ENCODE data around the gene ITFG1. TPM values are rescaled to one million over a fixed set of nuclear protein-coding genes. Genes with fewer than 3 reads are reported as not detected.
"Not testable (repeated sequence)": the region's sequence is repeated elsewhere in the genome, so short reads cannot be mapped to it uniquely, and the experiment has no call there.

The ITFG1 gene
- polyA plus RNA-seq, 1 donor, result 56.4 TPM

DNA sequence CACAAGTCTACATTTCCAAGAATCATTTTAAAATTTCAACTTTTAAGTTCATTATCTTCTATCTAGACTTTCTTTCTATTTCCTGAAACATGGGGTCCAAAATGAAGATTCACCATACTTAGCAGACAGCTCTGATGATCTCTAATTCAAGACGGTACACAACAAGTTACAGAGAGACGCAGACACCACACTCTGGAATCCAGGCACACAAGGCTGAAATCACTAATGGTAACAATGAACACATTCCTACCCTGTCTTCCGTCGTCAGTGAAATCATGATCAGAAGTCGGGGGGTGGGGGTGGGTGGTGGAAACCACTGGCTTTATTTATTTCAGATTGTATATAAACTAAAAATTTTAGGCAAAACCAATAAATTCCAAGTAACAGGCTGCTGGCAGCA is 78.5 kb downstream of the ITFG1 start:
- Histone ChIP-seq H3K36me3 (ENCODE audit: control insufficient read depth, insufficient read depth, low read length) (peaks cover 2% of the 10 kb centered on the region), H3K9me3 (ENCODE audit: control insufficient read depth, low read depth, low read length) (no peaks in the 10 kb centered on the region), H3K4me3 (ENCODE audit: low read length) (no peak overlapping the region), H3K27ac (ENCODE audit: low read length) (no peak overlapping the region), H3K27me3 (ENCODE audit: control insufficient read depth, insufficient read depth, low read length) (no peaks in the 10 kb centered on the region), H3K4me1 (ENCODE audit: control insufficient read depth, insufficient read depth, low read length) (no peaks in the 10 kb centered on the region)
- WGBS (ENCODE audit: insufficient coverage, low lambda C conversion rate), result no CpG with 5 or more reads among the region's 5 CpGs
- no peak for DNase-seq

DNA sequence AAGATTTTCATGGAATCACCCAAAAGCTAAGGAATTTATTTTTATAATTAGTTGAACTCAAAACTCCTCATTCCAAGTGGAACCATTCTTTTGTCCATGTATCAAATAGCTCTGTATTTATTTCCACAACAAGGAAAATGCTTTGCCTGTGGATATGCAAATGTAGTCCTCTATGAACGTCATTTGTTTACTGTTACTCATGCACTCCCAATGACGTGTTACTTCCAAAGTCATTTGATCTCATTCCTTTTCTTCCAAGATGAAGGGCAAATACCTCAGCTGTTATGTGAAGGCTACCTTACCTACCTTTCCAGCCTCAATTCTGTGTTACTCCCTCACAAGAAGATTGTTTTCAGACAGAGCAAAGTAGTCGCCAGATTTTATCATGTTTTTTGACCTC is 83.7 kb downstream of the ITFG1 start:
- H3K9me3 ChIP-seq (ENCODE audit: control insufficient read depth, low read depth, low read length), result no peaks in the 10 kb centered on the region
- H3K4me1 ChIP-seq (ENCODE audit: control insufficient read depth, insufficient read depth, low read length), result no peaks in the 10 kb centered on the region
- H3K36me3 ChIP-seq (ENCODE audit: control insufficient read depth, insufficient read depth, low read length), result peaks cover 7% of the 10 kb centered on the region
- H3K27ac ChIP-seq (ENCODE audit: low read length), result no peak overlapping the region
- H3K27me3 ChIP-seq (ENCODE audit: control insufficient read depth, insufficient read depth, low read length), result no peaks in the 10 kb centered on the region
- 38% methylated on average over 1 of the region's 3 CpGs for WGBS (ENCODE audit: insufficient coverage, low lambda C conversion rate)
- no peak overlapping the region for H3K4me3 ChIP-seq (ENCODE audit: low read length)
- no peak for DNase-seq

DNA sequence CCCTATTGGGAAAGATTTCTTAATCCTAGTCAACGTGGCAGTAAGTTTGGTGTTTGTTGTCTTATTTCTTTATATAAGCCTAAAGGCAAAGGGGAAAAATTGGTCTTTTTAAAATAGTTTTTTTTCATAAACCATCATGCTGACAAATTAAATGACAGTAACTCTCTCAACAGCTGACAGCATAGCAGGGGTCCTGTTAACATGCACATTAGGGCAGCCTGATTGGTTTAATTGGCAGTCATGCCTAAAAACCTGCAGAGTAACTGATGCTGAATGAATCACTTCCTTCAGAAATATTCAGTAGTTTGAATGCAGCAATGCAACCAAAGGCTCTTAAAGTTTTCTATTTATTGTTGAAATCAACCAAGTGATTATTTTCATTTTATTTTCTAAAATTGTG is 85.4 kb downstream of the ITFG1 start:
- no peaks in the 10 kb centered on the region for H3K27me3 ChIP-seq (ENCODE audit: control insufficient read depth, insufficient read depth, low read length)
- H3K36me3 ChIP-seq (ENCODE audit: control insufficient read depth, insufficient read depth, low read length), result peaks cover 7% of the 10 kb centered on the region
- no peaks in the 10 kb centered on the region for H3K9me3 ChIP-seq (ENCODE audit: control insufficient read depth, low read depth, low read length)
- no peak overlapping the region for H3K27ac ChIP-seq (ENCODE audit: low read length)
- DNase-seq, result no peak
- H3K4me1 ChIP-seq (ENCODE audit: control insufficient read depth, insufficient read depth, low read length), result no peaks in the 10 kb centered on the region
- WGBS (ENCODE audit: insufficient coverage, low lambda C conversion rate), result 86% methylated on average over 1 of the region's 1 CpG
- no peak overlapping the region for H3K4me3 ChIP-seq (ENCODE audit: low read length)

DNA sequence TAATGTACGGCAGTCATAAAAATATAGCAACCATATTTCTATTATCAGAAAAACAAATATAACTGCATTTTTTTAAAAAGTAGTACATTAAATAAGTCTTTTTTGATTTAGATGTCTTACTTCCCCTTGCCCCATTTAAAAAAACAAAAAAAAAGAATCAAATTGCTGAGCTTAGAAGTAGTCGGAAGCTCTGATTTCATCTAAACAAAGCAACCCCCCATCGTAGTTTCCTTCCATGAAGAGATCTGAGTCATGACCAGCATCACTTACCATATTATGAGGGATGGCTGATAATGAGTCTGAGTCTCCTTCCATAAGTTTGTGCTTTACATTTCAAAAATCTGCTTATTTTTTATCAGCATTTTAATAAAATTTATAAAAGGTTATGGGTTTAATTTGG is 86.2 kb downstream of the ITFG1 start:
- no peaks in the 10 kb centered on the region for H3K9me3 ChIP-seq (ENCODE audit: control insufficient read depth, low read depth, low read length)
- H3K27me3 ChIP-seq (ENCODE audit: control insufficient read depth, insufficient read depth, low read length), result no peaks in the 10 kb centered on the region
- no peak overlapping the region for H3K27ac ChIP-seq (ENCODE audit: low read length)
- H3K4me3 ChIP-seq (ENCODE audit: low read length), result no peak overlapping the region
- WGBS (ENCODE audit: insufficient coverage, low lambda C conversion rate), result 100% methylated on average over 1 of the region's 3 CpGs
- H3K36me3 ChIP-seq (ENCODE audit: control insufficient read depth, insufficient read depth, low read length), result peaks cover 12% of the 10 kb centered on the region
- no peak for DNase-seq
- H3K4me1 ChIP-seq (ENCODE audit: control insufficient read depth, insufficient read depth, low read length), result no peaks in the 10 kb centered on the region

DNA sequence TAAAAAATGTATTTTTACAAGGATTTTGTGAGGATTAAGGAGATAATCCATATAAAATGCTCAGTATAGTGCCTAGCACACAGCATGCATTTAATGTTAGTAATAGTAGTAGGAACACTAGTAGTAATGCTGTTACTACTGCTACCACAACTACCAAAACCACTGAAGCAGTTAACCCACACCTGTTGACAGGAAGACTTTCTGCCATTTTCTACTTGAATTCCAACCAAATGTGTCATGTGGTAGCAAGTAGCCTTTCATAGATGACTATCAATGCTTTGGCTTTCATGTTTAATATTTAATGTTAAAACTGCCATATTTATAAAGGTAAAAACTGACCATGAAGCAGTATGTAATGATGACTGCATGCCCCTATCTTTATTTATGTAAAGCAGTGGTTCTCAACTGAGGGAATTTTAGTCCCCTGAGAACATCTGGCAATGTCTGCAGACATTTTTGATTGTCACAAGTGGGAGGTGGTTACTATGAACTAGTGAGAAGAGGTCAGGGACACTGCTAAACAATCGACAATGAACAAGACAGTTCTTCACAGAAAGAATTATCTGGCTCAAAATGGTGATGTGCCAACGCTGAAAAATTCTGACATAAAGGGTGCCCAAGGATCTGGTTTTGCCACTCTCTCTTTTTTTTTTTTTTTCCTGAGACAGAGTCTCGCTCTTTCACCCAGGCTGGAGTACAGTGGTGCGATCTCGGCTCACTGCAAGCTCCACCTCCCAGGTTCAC is 89.4 kb downstream of the ITFG1 start:
- Histone ChIP-seq H3K9me3 (ENCODE audit: control insufficient read depth, low read depth, low read length) (no peaks in the 10 kb centered on the region), H3K36me3 (ENCODE audit: control insufficient read depth, insufficient read depth, low read length) (peaks cover 12% of the 10 kb centered on the region), H3K27ac (ENCODE audit: low read length) (no peak overlapping the region), H3K4me3 (ENCODE audit: low read length) (no peak overlapping the region), H3K4me1 (ENCODE audit: control insufficient read depth, insufficient read depth, low read length) (no peaks in the 10 kb centered on the region), H3K27me3 (ENCODE audit: control insufficient read depth, insufficient read depth, low read length) (no peaks in the 10 kb centered on the region)
- WGBS (ENCODE audit: insufficient coverage, low lambda C conversion rate), result 100% methylated on average over 1 of the region's 5 CpGs
- DNase-seq, result no peak

DNA sequence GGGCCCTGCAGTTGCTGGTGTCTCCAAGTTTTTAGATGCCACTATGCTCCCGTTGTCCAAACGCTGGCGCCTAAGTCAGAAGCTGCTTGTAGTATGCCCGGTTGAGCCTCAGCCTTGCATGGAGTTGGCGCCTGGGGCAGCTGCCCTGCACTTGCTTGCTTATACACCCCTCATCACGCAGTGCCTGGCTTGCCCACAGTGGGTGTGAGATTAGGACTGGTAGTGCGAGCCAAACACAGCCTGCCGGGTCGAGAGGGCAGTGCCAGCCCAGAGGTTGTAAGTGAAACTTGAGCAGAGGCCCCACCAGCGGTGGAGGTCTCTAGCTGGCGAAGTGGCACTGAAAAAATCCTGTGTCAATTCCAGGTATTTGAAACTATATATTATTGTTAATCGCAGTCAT is 90.3 kb downstream of the ITFG1 start:
- no peak overlapping the region for H3K27ac ChIP-seq (ENCODE audit: low read length)
- no peaks in the 10 kb centered on the region for H3K9me3 ChIP-seq (ENCODE audit: control insufficient read depth, low read depth, low read length)
- no peak for DNase-seq
- no peaks in the 10 kb centered on the region for H3K4me1 ChIP-seq (ENCODE audit: control insufficient read depth, insufficient read depth, low read length)
- no peak overlapping the region for H3K4me3 ChIP-seq (ENCODE audit: low read length)
- no CpG with 5 or more reads among the region's 12 CpGs for WGBS (ENCODE audit: insufficient coverage, low lambda C conversion rate)
- H3K27me3 ChIP-seq (ENCODE audit: control insufficient read depth, insufficient read depth, low read length), result no peaks in the 10 kb centered on the region
- H3K36me3 ChIP-seq (ENCODE audit: control insufficient read depth, insufficient read depth, low read length), result peaks cover 12% of the 10 kb centered on the region

DNA sequence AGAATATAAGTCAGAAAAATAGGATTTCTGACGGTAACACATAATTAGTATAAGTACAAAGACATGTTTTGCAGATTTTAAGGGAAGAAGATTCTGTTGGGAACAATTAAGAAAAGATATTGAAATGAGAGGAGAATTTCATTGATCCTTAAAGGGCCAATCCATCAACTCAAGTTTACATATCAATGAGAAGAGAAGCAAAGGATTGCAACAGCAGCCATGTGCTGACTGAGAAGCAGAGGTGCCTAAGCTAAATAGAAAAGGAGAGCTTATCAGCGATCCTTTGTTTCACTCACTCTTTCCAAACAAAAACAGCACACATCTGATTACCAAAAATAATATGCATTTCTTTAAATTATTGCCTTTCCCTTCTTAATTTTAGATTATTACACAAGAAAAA is 94.6 kb downstream of the ITFG1 start:
- no peak for DNase-seq
- H3K27me3 ChIP-seq (ENCODE audit: control insufficient read depth, insufficient read depth, low read length), result no peaks in the 10 kb centered on the region
- H3K4me1 ChIP-seq (ENCODE audit: control insufficient read depth, insufficient read depth, low read length), result no peaks in the 10 kb centered on the region
- no peak overlapping the region for H3K27ac ChIP-seq (ENCODE audit: low read length)
- H3K4me3 ChIP-seq (ENCODE audit: low read length), result no peak overlapping the region
- H3K9me3 ChIP-seq (ENCODE audit: control insufficient read depth, low read depth, low read length), result no peaks in the 10 kb centered on the region
- peaks cover 13% of the 10 kb centered on the region for H3K36me3 ChIP-seq (ENCODE audit: control insufficient read depth, insufficient read depth, low read length)
- WGBS (ENCODE audit: insufficient coverage, low lambda C conversion rate), result 100% methylated on average over 1 of the region's 2 CpGs

DNA sequence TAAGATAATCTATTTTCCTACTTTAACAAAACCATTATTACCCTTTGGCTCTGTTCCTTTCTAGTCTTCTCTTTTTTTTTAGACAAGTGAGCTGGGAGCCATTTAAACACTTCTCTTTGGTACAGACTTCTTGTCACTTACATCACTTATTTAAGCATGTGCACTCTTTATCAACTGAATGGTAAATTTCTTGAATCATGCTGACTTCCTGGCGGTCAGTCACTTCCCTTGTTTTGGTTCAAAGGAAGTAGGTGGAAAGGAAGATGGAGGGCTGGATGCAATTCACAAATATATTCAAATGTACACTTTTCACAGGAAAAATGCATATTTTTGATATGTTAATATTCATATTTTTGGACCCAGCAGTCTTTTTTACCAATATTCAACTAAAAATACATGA is 97.1 kb downstream of the ITFG1 start:
- no peaks in the 10 kb centered on the region for H3K9me3 ChIP-seq (ENCODE audit: control insufficient read depth, low read depth, low read length)
- 100% methylated on average over 1 of the region's 1 CpG for WGBS (ENCODE audit: insufficient coverage, low lambda C conversion rate)
- DNase-seq, result no peak
- no peak overlapping the region for H3K27ac ChIP-seq (ENCODE audit: low read length)
- H3K4me1 ChIP-seq (ENCODE audit: control insufficient read depth, insufficient read depth, low read length), result no peaks in the 10 kb centered on the region
- H3K4me3 ChIP-seq (ENCODE audit: low read length), result no peak overlapping the region
- H3K27me3 ChIP-seq (ENCODE audit: control insufficient read depth, insufficient read depth, low read length), result no peaks in the 10 kb centered on the region
- H3K36me3 ChIP-seq (ENCODE audit: control insufficient read depth, insufficient read depth, low read length), result peaks cover 8% of the 10 kb centered on the region

DNA sequence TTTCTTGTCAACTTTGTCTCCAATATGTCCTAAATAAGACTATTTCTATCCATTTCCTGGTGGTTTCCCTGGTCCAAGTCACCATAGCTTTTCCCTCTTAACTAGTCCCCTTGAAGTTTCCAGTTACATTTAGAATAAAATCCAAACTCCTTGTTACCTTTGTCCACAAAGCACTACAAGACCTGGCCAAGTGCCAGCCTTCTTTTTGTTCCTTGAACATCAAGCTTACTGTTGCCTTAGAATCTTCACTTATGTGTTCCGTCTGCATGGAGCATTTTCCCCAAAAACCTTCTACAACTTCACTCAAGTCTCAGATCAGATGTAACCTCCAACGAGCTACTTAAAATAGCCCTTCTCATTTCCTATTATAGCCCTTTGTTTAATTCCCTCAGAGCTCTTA is 101.4 kb downstream of the ITFG1 start:
- 100% methylated on average over 2 of the region's 2 CpGs for whole genome bisulfite sequencing (ENCODE audit: insufficient coverage, low lambda C conversion rate)
- Histone ChIP-seq H3K9me3 (ENCODE audit: control insufficient read depth, low read depth, low read length) (no peaks in the 10 kb centered on the region), H3K4me3 (ENCODE audit: low read length) (no peak overlapping the region), H3K27me3 (ENCODE audit: control insufficient read depth, insufficient read depth, low read length) (no peaks in the 10 kb centered on the region), H3K4me1 (ENCODE audit: control insufficient read depth, insufficient read depth, low read length) (no peaks in the 10 kb centered on the region), H3K27ac (ENCODE audit: low read length) (no peak overlapping the region), H3K36me3 (ENCODE audit: control insufficient read depth, insufficient read depth, low read length) (peaks cover 4% of the 10 kb centered on the region)
- no peak for DNase-seq

DNA sequence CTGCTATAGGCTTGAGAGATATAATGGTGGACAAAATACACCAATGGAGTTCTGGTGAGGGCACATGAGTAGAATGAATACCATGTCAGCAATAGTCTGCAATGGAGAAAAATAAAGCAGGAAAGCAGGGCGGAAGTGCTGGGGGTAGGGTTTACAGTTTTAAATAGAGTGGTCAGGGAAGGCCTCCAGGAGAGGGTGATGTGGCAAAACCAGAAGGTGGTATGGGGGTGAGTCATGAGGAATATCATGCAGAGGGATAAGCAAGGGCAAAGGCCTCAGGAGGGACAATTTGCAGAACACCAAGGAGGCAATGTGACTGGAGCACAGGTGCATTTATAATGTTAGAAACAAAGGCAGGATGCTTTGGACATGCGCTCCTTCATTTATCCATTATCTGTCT is 102.0 kb downstream of the ITFG1 start:
- Histone ChIP-seq H3K9me3 (ENCODE audit: control insufficient read depth, low read depth, low read length) (no peaks in the 10 kb centered on the region), H3K27ac (ENCODE audit: low read length) (no peak overlapping the region), H3K36me3 (ENCODE audit: control insufficient read depth, insufficient read depth, low read length) (peaks cover 3% of the 10 kb centered on the region), H3K27me3 (ENCODE audit: control insufficient read depth, insufficient read depth, low read length) (no peaks in the 10 kb centered on the region), H3K4me3 (ENCODE audit: low read length) (no peak overlapping the region), H3K4me1 (ENCODE audit: control insufficient read depth, insufficient read depth, low read length) (no peaks in the 10 kb centered on the region)
- no peak for DNase-seq
- WGBS (ENCODE audit: insufficient coverage, low lambda C conversion rate), result 100% methylated on average over 2 of the region's 2 CpGs

DNA sequence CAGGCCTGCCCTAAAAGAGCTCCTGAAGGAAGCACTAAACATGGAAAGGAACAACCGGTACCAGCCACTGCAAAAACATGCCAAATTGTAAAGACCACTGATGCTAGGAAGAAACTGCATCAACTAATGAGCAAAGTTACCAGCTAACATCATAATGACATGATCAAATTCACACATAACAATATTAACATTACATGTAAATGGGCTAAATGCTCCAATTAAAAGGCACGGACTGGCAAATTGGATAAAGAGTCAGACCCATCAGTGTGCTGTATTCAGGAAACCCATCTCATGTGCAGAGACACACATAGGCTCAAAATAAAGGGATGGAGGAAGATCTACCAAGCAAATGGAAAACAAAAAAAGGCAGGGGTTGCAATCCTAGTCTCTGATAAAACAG is 111.8 kb downstream of the ITFG1 start:
- H3K9me3 ChIP-seq (ENCODE audit: control insufficient read depth, low read depth, low read length); H3K36me3 ChIP-seq (ENCODE audit: control insufficient read depth, insufficient read depth, low read length); H3K4me1 ChIP-seq (ENCODE audit: control insufficient read depth, insufficient read depth, low read length); H3K27ac ChIP-seq (ENCODE audit: low read length); DNase-seq; H3K27me3 ChIP-seq (ENCODE audit: control insufficient read depth, insufficient read depth, low read length); H3K4me3 ChIP-seq (ENCODE audit: low read length): not testable (repeated sequence)
- no CpG with 5 or more reads among the region's 2 CpGs for WGBS (ENCODE audit: insufficient coverage, low lambda C conversion rate)

Measured in large intestine (tissue), 3 donors.